GM19193 (cell line): ENCODE results near the gene ADGRG6.

Experiments
- POLR2A ChIP-seq: IDR thresholded peaks from 4 replicates; pipeline ENCODE4 v1.6.1; 2011; ENCODE audit not compliant: insufficient read depth, insufficient read length; ENCODE audit errors: extremely low read depth

The ADGRG6 gene

GRCh38 chr6:142323377-142323776, 21.6 kb downstream of the ADGRG6 start:
- no peak for TF ChIP-seq POLR2A

GRCh38 chr6:142324111-142324510, 22.3 kb downstream of the ADGRG6 start:
- TF ChIP-seq POLR2A: no peak

DNA sequence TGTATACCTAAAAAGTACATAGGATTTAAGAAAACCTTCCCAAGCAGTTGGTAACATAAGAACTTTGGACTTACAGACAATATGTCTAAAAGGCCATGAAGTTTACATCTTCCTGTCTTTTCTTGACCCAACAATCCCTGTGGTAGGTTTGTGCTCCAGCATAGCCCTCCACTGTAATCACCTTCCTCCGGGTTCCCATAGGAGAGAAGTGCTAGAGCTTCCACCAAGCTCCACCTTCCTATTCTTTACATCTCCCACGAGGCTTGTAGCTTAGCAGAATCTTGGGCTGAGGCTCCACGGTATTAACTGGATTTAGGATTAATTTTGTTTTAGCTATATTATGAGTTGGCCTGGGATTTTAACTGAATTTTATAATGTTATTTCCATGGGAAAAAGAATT, 23.3 kb downstream of the ADGRG6 start:
- TF ChIP-seq POLR2A: no peak

DNA sequence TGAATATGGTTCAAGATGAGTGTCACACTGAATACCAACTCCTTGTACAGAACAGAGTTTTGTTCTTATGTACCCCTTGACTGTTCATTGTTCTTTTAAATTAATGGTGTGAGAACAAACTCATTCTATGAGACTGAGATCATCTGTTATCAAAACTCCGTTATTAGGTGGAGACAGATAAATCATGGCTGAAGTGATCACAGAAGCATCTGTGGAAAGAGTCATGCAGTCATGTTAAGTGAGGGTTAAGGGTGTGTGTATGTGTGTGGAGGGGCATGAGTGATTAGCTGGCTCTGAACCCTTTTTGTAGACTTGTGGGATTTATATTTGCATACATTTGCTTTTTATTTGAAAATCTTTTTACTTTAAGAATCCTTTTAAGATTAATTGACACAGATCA, 24.7 kb downstream of the ADGRG6 start:
- TF ChIP-seq POLR2A: no peak

- no peak for TF ChIP-seq POLR2A
These were observed 26.3 kb downstream of the ADGRG6 start for GRCh38 chr6:142328070-142328469.

DNA sequence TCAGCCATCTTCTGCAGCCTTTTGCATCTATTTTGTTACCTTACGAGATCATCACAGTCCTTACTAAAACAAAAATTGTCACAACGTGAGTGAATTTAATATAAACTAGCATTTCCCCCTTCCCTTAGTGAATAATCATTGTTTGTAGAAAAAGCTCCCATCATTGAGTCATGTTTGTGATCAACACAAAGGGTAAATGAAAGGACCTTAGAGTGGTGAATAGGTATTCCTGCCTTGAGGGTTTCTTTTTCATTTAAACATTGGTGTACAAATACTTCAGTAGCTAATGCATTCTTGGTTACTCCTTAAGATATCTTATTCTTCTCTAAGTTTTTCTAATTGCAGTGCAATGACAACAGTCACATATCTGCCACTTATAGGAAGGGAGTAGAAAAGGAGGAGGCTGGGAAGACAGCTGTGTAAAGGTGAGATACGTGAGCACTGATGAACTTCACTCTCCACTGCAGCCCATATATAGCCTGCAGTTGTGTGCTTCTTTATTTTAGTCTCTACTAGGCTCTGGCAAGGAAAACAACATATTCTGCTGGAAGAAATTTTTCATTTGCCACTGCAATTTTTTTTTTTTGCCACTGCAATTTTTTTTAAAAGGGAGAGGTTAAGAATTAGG, 27.8 kb downstream of the ADGRG6 start:
- no peak for TF ChIP-seq POLR2A

DNA sequence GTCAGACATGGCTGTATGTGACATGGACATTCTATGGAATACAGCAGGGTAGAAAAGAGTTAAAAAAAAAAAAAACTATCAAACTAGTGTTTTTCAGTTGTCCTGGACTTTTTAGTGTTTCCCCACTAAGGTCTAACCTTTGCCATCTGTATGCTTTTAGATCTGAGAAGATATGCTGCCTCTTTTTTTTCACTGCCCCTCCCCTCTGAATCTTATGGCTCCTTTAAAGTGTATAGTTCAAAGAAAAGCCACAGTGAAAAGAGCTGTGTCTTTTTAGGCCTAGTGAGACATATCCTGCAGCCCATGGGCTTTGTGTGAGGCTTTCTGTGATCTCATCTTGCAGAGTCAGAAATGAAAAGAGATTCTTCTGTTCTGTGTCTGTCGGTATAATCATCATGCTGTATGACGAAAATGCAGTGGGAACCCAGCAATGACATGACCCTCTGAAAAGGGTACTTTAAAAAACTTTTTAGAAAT, 29.3 kb downstream of the ADGRG6 start:
- no peak for TF ChIP-seq POLR2A

GRCh38 chr6:142331601-142332000, 29.8 kb downstream of the ADGRG6 start:
- no peak for TF ChIP-seq POLR2A

DNA sequence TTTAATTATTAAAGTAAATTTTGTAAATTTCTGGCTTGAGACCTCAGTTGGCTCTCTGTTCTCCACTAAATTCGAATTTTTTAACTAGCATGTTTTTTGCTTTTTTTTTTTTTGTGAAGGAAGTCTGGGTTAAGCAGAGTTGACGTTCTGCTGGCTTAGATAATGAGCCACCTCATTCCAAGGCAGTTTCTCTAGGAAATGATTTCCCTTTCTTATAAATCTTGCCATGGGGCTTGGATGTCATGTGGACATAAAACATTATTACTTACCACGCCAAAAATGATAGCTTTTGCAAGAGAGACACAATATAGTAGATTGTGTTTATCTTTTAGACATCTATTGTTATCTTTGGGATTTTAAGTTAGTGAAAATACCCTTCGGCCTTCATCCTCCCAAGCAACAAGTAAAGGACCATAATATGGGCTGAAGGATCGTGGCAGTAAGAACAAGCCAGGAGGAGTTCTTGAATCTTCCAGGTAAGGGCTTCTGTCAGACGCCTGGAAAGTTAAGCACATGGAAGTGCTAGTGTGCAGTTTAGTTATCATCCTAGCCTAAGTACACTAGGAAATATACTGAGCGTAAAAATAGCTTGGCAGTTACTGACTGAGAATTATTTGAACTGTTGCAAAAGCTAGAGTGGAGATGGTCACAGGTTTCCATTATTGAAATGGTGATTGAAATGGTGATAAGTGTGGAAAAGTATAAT, 30.7 kb downstream of the ADGRG6 start:
- TF ChIP-seq POLR2A: no peak

- TF ChIP-seq POLR2A: no peak
These were observed 31.6 kb downstream of the ADGRG6 start for GRCh38 chr6:142333431-142333830.

DNA sequence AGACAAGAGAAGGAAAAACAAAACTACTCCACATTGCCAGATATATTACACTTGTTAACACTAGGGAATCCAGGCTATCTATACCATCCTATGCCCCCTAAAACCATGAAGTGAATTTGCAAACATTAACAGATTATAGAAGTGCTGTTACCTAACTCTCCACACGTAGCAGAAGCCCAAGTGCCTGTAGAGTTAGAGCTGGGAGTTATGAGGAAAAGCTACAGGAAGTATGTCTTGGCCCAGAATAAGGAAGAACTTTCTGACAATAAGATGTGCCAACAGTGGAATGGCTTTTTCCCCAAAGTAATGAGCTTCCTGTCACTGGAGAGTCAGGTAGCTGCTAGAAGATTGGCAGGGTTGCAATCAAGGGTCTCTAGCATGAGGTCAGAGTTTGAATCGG, 32.5 kb downstream of the ADGRG6 start:
- no peak for TF ChIP-seq POLR2A

- no peak for TF ChIP-seq POLR2A
These were observed 33.6 kb downstream of the ADGRG6 start for GRCh38 chr6:142335415-142335814.

DNA sequence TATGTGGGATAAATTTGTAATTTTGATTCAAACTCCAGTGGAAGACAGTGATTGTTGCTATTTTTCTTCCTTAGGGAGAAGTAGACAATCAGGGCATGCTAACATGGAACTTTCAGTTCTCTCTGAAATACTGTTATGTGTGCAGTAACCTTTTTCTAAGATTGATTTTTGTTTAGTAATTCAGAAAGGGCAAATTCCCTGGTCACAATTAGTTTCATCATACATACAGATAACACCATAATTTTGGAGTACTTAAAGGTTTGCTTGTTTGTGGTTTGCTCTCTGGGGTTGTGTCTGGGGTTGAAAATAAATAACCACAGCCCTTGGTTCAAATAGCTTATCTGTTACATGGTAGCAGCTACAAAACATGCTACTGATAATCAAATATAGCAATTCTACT, 34.4 kb downstream of the ADGRG6 start:
- TF ChIP-seq POLR2A: no peak

DNA sequence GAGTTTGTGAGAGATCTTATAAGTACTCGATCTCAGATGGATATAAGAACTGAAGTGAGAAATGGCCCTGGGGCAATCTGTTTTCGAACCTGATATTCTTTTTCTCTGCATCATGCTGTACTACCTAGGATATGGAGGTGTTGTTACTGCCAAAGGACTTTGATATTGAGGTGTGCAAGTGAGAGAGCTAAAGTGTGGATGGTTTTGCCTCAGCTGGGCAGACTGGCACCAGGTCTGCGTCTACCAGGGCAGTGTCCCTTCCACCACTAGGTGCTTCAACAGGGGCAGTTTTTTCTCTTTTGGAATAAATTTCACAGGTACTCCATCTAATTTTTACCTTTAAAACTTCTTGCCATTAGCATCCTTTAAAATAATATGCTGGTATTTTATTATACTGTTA, 35.0 kb downstream of the ADGRG6 start:
- no peak for TF ChIP-seq POLR2A

DNA sequence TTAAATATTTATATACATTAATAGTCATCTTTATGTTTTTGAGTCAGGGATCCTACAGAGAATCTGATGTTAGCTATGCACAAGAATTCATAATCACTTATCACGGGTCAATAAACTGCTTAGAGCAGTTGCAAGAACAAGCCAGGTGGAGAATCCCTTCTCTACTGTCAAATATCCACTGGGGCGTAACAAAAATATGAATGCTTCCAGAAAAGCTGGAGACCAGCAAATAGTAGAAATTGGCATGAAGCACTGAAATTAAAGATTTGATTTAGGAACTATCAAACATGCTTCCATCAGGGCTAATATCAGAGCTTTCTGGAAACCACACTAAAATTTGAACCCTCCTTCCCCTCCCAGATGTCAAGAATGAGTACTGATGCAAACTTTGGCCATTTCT, 37.3 kb downstream of the ADGRG6 start:
- no peak for TF ChIP-seq POLR2A

GRCh38 chr6:142339968-142340658, 38.3 kb downstream of the ADGRG6 start:
- no peak for TF ChIP-seq POLR2A
